Stimulated activated CD4-positive, alpha-beta T cell treated with anti-CD3 and anti-CD28 coated beads, TNF-alpha, amount 100 ng/mL, for 48 hours (primary cell): ENCODE measurements around the gene C1RL.
"Not testable (repeated sequence)": the region's sequence is repeated elsewhere in the genome, so short reads cannot be mapped to it uniquely, and the experiment has no call there.

Experiments
- DNase-seq, 3 donors: peaks; one replicate each; pipeline ENCODE4 v3.0.0-alpha.2; 2020; ENCODE audit warnings: low read depth in 3 of 3

The C1RL gene

GRCh38 chr12:7061596-7061995 lies 47.4 kb downstream of the C1RL start:
- DNase-seq: no peak

GRCh38 chr12:7061138-7061537 lies 47.9 kb downstream of the C1RL start:
- DNase-seq: no peak

DNA sequence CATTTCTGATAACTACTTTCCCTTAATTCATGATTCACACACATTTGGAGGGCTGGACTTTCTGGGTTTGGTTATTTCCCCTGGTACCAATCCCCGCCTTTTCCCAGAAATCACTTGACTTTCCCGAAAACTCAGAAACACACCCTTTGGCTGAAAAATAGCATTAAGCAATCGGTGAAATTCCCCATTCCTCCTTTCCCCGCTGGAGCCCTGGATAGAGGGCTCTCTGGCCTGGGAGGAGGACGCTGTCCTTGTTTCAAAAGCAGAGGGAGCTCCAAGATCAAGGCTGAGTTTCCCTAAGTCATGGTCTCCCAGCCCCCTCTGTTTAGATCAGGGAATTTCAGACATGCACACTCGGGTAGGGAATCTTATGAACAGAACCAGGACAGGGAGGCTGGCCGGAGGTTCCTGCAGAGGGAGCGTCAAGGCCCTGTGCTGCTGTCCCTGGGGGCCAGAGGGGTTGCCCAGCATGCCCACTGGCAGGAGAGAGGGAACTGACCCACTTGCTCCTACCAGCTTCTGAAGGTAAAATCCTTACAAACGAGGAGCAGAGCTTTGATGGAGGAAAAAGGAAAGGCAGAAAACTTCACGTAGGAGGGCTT lies 48.6 kb downstream of the C1RL start, which contains the start of gene C1S:
Gene C1S, plus strand, starts transcription at position 366 of the 602 bp plus-strand sequence. CDS start 1,195 bp downstream, outside the sequence.
- no peak for DNase-seq

DNA sequence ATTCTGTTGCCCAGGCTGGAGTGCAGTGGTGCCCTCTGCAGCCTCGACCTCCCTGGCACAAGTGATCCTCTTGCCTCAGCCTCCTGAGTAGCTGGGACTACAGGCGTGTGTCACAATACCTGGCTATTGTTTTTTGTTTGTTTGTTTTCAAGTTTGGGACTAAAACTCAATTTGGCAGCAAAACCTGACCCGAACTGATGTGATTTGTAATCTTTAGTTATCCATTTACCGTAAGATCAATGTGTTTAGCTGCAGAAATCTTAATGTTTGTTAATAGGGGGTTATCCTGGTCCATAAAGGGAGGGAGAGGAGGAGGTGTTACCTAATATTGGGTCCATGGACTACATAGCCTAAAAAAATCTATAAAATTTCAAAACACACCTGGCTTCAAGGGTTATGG lies 49.2 kb downstream of the C1RL start:
- DNase-seq: no peak

GRCh38 chr12:7058850-7059395 lies 50.1 kb downstream of the C1RL start:
- DNase-seq: no peak

DNA sequence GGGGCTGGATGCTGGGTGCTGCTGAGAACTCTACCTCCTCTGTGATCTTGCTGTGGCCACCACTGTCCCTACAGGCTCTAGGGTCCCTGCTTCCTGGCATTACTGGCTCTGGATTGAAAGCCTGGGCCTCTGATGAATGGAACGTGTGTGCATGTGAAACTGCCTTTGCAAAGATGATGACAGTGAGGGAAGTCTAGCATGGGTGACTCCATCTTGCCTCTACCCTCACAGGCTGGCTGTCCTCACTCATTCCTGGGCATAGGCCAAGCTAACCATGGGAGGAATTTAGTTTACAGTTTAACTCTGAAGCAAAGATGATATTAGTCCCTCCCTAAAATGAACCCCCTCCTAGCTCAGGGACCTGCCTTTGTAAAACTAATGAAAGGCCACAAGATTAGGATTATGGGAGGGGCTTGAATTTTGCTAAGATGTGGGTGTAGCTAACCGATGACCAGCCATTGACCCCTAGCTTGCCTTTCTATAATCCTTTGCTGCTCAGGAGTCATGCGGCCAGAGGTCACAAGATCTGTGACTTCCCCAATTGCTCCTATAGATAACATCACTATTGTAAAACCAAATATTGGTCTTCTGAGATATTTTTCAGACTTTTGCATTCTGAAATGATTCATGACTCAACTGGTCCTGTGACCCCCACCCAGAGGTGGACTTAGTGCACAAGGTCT lies 50.7 kb downstream of the C1RL start:
- DNase-seq: no peak

- DNase-seq: not testable (repeated sequence)
These were observed 53.3 kb downstream of the C1RL start for GRCh38 chr12:7055736-7056135.

- no peak for DNase-seq
These were observed 54.1 kb downstream of the C1RL start for GRCh38 chr12:7054925-7055324.

DNA sequence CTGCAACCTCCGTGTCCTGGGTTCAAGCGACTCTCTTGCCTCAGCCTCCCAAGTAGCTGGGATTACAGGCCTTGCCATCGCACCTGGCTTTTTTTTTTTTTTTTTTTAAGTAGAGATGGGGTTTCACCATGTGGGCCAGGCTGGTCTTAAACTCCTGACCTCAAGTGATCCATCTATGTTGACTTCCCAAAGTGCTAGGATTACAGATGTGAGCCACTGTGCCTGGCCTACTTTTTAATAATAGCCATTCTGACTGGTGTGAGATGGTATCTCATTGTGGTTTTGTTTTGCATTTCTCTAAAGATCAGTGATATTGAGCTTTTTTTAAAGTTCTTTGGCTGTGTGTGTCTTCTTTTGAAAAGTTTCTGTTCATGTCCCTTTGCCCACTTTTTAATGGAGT lies 59.0 kb downstream of the C1RL start:
- DNase-seq: not testable (repeated sequence)

DNA sequence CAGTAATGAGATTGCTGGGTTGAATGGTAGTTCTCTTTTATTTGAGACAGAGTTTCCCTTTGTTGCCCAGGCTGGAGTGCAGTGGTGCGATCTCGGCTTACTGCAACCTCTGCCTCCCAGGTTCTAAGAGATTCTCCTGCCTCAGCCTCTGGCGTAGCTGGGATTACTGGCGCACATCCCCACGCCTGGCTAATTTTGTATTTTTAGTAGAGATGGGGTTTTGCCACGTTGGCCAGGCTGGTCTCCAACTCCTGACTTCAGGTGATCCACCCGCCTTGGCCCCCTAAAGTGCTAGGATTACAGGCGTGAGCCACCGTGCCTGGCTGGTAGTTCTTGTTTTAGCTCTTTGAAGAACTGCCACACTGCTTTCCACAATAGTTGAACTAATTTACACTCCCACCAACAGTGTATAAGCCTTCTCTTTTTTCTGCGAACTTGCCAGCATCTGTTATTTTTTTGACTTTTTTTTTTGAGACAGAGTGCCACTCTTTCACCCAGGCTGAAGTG lies 59.5 kb downstream of the C1RL start:
- DNase-seq: not testable (repeated sequence)

DNA sequence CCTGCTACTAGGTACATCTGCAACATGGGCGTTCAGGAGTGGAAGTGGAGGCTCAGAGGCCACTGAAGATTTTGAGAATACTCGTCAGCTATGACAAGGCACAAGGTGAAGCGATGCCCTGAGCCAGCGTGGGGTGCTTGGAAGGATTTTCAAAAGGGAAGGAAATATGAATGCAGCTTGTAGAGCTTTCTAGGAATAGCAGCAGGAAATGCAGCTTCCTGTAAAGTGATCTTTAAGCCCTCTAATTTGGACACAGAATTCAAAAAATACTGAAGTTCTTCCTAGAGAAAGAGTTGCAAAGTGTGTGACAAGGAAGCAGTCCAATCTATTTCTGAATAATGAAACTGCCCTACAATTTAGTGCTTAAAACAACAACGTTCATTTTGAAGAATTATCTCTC lies 61.7 kb downstream of the C1RL start:
- DNase-seq: no peak

DNA sequence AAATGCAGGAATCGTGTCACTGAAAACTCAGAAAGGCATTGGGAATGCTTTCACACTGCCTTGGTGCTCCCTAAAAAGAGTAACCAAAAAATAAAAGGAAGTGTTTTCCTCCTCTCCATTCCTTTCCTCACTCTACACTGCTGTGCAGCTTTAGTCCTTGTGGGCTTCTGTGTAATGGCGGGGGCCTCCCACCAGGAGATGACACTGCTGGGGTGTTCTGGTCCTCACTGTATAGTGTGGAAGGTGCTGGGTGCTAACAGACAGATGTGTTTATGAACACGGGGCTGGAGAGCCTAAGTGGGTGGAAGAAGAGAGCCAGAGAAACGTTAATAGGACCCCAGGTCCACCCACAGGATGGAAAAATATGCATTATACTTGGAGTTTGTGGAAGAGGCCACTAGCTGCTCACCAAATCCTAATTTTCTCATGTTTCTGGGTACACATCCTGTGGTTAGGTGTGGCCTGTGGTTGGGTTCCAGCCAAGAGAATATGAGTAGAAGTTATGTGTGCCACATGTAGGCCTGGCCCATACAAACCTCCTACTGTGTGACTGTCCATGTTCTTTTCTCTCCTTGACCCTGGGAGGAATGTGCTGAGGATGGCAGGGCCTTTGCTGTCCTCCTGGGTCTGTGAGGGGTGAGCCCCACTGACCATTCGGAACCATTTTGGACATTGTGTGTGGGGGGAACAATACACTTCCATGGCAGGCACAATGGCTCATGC lies 62.5 kb downstream of the C1RL start:
- DNase-seq: no peak

DNA sequence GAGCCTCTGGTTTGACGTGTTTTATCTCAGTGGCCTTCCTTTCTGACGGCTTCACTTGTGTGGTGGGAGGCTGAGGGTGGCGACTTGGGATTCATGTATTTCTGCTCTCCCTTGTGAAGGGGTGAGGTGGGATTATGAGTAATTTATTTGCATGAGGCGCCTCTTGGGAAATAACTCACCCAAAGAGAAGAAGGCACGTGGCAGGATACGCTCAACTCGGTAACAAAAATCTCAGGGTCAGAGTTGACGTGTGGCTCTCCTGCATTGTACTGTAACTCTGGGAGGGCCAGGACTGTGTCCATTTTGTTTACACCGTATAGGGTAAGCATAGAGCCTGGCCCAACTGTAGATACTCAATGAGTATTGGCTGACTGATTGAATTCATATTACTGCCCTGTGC lies 63.1 kb downstream of the C1RL start:
- no peak for DNase-seq
